COLO668 (cell line): ENCODE measurements around the gene CAST.
"Not testable (repeated sequence)": the region's sequence is repeated elsewhere in the genome, so short reads cannot be mapped to it uniquely, and the experiment has no call there.

Experiments
- DNase-seq: peaks from one replicate; lab custom pipeline; 2025; ENCODE audit not compliant: unreplicated experiment; lab: John Stamatoyannopoulos, UW

The CAST gene

DNA sequence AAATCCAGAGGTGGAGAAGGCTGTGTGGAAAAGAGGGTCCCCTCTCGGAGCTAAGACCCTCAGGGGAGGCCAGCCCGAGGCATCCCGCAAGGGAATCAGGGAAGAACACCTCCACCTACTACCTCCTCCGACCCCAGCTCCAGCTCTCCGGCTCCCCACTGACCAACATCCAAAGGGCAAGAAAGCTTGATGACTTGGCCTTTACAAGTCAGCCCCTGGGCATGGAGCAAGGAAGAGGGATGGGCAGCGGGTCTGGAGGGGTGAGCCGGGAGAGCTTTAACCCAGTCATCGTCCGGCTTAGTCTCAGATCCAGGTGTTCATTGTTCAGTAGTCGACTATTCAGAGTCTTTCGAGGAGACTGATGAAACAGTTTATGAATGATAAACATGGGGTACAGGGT is 113.5 kb downstream of the CAST start:
- no peak for DNase-seq

DNA sequence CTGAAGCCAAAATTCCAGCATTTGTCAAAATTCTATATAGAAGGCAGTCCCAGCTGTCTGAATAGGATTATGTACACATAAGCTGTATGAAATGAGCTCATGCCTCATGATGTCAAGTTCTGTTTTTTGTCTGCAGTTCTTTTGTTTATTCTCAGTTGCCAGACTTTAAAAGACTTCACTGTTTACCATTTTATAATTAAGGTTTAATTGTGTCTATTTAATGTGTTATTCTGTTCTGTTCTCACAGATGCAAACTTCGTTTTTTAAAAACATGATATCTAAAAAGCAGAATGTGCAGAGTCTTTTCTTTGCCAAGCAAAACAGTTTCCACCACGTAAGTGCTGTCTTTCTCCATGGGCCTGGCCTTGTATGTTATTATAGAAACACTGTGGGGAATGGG is 114.4 kb downstream of the CAST start:
- no peak for DNase-seq

GRCh38 chr5:96778409-96778808 is 116.2 kb downstream of the CAST start:
- no peak for DNase-seq

GRCh38 chr5:96780626-96781025 is 118.5 kb downstream of the CAST start:
- no peak for DNase-seq

- DNase-seq, result no peak
Observed at GRCh38 chr5:96781031-96781971, 119.1 kb downstream of the CAST start.

DNA sequence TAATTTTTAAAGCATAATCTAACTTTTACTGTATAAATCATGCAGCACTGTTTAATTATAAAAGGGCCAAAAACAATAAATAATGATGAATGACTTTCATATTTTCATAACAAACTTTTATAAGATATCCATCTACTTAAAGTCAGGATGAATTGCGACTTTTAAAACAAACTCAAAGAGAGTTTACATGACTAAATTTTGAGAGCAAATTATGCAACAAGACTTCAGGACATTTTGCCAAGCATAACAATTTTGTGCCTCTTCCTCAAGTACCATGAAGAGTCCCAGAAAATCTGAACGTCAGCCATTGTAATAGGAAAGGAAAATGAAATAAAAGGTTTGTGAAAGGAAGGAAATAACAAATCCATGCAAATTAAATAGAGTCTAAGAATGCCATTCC is 121.2 kb downstream of the CAST start:
- no peak for DNase-seq

DNA sequence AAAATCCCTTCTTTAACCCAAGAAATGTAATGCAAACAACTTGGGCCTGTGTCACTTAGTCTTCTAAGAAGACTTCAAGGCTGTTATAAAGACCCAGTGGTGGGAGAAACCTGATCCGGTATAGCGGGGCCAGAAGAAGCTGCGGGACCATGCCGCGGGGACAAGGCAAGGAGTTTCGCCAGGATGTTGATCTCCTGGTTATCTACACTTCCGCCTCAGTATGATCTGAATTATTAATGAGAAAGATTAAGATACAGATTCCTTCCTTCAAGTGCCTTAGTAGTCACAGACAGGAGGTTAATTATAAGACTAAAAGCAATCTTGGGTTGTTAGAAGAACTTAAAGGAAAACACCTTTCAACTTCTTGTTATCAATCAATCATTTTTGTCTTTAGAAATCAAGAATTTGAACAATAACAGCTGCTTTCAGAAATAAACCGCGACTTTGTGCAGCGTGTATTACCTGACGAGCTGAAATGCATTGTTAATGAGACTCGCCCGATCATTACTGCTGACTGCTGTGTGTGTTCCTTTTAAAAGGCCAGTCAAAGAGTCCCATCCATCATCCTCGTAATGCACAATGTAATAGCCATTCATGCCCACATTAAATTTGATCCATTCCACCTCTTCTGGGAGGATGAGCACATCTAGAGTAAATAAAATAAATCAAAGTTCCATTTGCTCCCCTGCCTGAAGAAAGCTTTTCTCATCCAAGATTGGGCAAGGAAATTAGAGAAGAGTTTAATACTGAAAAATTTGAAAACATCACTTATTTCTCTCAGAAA is 123.3 kb downstream of the CAST start:
- DNase-seq, result no peak

GRCh38 chr5:96788112-96788749 is 126.1 kb downstream of the CAST start:
- DNase-seq, result no peak

GRCh38 chr5:96789794-96790330 is 127.7 kb downstream of the CAST start:
- no peak for DNase-seq

- DNase-seq, result no peak
Observed at GRCh38 chr5:96790961-96791504, 128.9 kb downstream of the CAST start.

- no peak for DNase-seq
Observed at GRCh38 chr5:96794757-96795156, 132.6 kb downstream of the CAST start.

- DNase-seq, result no peak
Observed at GRCh38 chr5:96795626-96796025, 133.4 kb downstream of the CAST start.

GRCh38 chr5:96796434-96796833 is 134.3 kb downstream of the CAST start:
- DNase-seq, result no peak

GRCh38 chr5:96801718-96802117 is 139.5 kb downstream of the CAST start:
- DNase-seq, result not testable (repeated sequence)

GRCh38 chr5:96807075-96807654 is 145.0 kb downstream of the CAST start:
- DNase-seq, result peak; percentile 81

GRCh38 chr5:96808541-96808828 is 146.3 kb downstream of the CAST start:
- no peak for DNase-seq

- DNase-seq, result no peak
Observed at GRCh38 chr5:96808868-96809558, 146.8 kb downstream of the CAST start.

GRCh38 chr5:96809921-96810320 is 147.7 kb downstream of the CAST start:
- DNase-seq, result no peak

GRCh38 chr5:96812851-96813250 is 150.7 kb downstream of the CAST start:
- DNase-seq, result no peak

- DNase-seq, result no peak
Observed at GRCh38 chr5:96814041-96814440, 151.9 kb downstream of the CAST start.
